Activated T-cell treated with anti-CD3 and anti-CD28 coated beads for 48 hours (primary cell): ENCODE measurements around the gene LNPK.
"Not testable (repeated sequence)": the region's sequence is repeated elsewhere in the genome, so short reads cannot be mapped to it uniquely, and the experiment has no call there.

ENCODE experiments used
- DNase-seq: peaks from one replicate; pipeline ENCODE4 v3.0.0-alpha.2; 2020; ENCODE audit warnings: low read depth

Gene LNPK

DNA sequence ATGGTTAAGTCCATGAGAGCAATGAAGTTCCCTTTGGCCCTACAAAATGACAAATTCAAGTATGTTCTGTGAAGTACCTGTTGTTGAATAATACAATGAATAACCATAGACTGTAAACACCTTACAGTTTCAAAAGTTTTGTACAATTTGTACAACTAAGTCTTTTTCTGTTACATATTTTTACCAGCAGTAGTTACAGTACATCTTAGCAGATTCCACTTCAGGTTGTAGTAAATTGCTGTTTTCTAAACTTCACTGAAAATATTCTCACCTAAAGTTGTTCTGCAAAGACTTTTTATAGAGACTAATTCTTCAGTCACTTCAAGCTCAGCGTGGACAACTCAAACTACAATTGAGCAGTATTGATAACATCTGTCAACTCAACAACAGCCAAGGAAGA lies 28.7 kb downstream of the LNPK start:
- DNase-seq, result no peak

DNA sequence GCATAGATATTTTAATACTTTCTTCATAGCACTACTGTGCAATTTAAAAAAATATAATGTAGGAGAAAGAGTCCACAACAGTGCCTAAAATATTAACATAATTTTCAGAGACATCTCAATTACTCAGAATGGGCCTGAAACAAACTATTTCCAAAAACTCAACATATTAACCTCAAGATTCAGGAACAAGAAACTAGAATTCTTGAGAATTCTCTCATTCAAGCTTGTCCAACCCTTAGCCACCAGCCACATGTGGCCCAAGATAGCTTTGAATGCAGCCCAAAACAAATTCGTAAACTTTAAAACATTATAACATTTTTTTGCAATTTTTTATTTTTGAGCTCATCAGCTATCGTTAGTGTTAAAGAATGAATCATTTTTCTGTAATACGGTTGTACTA lies 35.2 kb downstream of the LNPK start:
- no peak for DNase-seq

DNA sequence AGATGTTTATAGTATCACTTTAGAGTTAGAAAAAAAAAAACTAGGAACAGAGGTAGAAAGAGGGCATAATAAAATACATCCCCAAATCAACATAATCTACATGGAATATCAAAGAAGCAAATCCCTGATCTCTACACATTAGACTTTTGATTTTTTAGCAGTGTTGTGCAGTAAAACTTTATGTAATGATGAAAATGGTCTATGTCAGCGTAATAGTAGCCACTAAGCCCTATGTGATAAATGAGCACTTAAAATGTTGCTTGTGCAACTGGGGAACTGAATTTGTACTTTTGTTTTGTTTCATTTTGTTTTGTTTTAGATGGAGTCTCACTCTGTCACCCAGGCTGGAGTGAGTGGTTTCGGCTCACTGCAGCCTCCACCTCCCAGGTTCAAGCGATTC lies 36.3 kb downstream of the LNPK start:
- DNase-seq, result no peak

DNA sequence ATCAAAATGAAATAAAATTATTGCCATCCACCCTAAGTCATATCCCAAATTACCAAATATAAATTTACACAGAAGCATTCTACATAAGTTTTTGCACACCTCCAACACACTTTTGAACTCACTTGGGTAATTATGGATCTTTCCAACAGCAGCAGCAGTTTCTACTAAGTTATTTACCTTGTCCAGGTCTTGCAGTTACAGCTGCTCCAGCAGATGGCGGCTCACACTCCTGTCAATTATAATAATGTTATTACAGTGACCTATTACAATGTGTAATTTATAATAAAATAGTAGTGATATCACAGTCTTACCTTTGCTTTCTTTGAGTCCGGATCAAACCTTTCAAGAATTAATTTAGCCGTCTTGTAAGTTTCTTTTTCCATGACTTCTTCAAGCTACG lies 37.9 kb downstream of the LNPK start:
- no peak for DNase-seq

DNA sequence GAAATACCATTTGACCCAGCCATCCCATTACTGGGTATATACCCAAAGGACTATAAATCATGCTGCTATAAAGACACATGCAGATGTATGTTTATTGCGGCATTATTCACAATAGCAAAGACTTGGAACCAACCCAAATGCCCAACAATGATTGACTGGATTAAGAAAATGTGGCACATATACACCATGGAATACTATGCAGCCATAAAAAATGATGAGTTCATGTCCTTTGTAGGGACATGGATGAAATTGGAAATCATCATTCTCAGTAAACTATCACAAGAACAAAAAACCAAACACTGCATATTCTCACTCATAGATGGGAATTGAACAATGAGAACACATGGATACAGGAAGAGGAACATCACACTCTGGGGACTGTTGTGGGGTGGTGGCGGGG lies 38.9 kb downstream of the LNPK start:
- not testable (repeated sequence) for DNase-seq

DNA sequence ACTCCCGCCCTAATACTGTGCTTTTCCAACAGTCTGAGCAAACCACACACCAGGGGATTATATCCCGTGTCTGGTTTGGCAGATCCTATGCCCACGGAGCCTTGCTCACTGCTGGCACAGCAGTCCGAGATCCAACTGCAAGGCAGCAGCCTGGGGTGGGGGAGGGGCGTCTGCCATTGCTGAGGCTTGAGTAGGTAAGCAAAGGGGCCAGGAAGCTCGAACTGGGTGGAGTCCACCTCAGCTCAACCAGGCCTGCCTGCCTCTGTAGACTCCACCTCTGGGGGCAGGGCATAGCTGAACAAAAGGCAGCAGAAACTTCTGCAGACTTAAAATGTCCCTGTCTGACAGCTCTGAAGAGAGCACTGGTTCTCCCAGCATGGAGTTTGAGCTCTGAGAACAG lies 44.2 kb downstream of the LNPK start:
- no peak for DNase-seq

DNA sequence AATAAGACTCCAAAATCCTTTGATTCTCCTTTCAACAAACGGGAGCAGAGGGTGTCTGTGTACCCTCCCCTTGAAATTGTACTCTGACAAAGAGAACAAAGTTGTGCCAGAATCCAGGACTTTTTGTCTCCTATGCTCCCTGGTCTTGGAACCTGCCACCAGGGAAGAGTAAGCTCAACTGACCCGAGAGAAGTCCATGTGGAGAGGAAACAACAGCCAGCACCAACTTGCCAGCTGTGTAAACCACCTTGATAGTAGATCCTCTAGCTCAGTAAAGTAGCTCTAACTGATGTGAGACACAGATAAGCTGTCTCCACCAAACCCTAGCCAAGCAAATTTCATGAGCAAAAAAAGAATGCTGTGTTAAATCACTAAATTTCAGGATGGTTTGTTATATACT lies 46.9 kb downstream of the LNPK start:
- no peak for DNase-seq

DNA sequence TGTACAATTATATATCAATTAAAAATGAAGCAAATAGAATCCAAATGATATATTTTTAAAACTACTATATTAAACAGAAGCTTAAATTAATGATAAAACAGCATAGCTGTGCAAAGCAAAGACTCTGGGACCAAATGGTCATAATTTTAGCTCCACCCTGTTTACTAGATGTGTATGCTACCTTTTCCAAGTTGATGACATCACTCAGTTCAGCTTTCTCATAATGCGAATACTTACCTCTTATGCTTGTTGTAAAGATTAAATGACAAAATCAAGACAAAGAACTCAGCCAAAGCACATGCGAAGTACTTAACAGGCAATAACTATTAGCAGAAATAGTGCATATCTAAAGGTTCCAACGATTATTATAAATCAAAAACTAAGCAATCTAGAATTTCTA lies 51.6 kb downstream of the LNPK start:
- DNase-seq, result no peak

DNA sequence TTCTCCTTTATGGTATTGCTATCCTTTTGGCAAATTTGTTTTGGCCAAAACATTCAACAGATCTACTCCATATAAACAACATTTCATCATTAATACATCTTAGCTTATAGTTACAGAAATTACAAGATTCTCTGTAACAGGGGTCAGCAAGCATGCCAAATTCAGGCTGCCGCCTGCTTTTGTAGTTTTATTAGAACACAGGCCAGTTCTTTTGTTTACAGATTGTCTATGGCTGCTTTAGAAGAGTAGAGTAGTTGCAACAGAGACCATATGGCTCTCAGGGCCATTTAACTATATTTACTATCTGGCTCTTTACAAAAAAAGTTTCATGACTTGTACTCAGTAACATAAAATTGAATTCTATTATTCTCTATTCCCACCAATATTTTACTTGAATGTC lies 53.9 kb downstream of the LNPK start:
- DNase-seq, result no peak

DNA sequence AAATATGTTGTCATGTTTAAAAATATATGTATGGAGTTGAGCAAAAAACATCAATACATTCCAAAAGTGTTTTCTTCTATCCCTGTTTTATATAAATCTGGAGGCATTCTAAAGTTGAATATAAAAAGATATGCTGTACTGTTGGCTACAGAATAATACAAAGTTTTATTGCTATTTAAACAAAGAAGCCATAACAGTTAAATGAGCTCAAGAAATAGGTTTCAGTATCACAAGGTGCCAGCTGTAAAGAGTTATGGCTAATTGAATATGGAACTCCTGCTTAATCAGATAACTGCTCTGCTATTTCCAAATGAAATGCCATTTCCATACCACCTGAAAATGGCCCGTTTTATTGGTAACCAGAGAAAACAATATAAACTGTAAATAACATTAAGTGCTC lies 55.0 kb downstream of the LNPK start:
- DNase-seq, result no peak

DNA sequence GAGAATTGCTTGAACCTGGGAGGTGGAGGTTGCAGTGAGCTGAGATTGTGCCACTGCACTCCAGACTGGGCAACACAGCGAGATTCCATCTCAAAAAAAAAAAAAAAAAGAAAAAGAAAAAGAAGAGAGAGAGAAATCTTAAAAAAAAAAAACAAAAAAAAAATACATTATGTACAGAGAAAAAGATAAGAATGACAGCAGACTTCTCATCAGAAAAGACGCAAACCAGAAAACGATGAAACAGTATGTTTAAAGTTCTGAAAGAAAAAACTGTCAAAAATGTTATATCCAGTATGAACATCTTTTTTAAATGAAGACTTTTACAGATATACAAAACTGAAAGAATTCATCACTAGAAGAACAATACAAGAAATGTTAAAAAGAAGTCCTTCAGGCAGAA lies 60.4 kb downstream of the LNPK start:
- no peak for DNase-seq

DNA sequence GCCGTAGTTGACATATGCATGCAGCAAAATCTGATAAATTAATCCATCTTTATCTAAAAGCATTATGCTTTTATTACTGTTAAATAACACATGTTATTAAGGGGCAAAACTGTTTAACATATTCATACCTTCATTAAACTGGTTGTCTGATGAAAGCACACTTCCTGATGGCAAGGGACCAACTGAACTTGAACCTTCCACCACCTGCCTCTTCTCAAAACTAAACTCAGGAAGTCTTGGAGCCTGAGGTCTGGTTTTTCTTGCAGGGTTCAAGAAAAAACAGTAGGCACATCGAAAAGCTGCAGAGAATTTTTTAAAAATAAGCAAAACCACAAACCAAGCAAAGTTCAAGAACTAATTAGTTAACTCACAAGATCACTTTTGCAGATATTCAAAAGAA lies 64.9 kb downstream of the LNPK start:
- no peak for DNase-seq

DNA sequence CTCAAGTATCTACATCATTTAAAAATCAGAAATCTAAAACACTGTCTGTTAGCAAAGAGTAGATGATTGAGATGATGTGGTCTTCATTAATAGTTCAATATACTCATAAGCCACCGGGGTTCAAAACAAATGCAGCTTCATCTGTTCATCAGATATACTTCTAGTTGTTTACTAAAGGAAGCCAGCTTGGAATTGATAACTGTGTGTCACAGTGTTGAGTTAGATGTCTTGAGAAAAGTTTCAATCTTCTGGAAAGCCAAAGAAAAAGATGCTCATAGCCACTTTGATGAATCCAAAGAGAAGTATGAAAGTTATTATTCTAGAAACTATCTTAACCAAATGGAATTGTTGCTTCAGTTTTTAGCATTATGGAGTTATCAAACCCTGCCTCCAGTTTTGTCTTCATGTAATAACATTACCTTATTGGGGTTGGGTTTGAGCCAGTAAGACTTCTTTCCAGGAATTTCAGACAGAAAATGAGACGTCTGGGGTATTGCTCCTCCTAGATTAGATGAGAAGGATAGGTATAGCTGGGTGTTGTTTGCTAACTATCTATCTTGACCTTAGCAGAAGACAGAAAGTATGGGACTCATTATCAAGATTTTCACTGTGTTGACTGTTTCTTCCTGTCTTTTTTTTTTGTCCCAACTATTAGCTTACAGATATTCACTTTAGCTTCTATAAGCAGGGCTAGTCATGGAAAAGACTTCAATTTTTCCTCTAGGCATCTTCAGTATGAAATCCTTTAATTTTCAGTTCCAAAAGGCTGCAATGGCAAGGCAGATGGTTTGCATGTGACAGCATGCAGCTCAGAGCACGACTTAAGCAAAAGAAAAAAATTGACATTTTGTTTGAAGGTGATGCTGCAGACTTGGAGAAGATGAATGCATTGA lies 66.5 kb downstream of the LNPK start:
- no peak for DNase-seq

DNA sequence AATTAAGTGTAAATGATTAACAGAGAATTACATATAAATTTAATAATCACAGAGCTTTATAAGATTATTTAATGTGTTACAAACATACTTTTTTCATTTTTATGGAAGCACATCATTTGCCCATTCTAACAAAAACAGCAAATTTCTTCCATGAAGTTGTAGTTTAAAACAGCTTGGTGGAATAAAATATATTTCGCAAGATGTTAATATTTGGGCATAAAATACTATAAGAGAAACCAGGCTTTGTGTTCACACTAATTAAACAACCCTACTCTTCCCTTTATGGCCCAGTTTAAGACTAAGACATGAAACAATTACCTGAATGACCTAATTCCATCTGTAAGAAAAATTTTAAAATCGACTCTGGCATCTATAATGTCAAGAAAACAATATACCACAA lies 69.4 kb downstream of the LNPK start:
- DNase-seq, result no peak

DNA sequence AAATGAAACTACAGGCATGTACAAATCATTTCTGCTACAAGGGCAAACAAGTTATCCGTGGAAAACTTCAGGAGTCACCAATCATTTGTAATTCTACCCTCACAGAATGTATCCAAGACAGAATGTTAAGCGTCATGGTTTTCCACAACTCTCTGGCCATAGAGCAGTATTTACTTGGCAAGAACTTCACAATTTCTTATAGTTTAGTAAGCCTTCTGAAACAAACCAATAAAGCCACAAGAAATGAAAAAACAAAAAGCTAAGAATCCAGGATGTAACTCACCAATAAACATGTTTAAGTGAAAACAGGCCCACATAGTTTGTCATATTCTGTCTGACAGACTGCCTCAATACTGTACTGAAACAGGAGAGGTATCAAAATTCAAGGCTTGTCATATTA lies 70.3 kb downstream of the LNPK start:
- no peak for DNase-seq

DNA sequence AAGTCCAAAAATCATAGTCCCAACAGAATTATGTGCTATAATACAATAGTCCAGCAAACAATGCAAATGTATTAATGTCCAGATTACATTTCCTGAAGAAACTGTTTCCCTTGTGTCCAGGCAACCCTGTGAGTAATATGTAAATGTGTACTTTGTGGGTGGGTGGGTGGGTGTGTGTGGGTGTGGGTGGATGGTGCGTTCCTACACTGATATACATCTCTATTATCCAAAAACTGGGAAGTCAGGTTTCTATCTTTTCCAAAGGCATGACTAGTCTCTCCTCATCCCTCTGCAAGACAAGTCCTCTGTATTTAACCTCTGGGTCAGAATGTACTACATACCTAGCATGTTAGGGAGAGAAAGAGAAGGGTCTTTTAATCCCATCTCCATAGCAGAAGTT lies 71.6 kb downstream of the LNPK start:
- DNase-seq, result no peak

DNA sequence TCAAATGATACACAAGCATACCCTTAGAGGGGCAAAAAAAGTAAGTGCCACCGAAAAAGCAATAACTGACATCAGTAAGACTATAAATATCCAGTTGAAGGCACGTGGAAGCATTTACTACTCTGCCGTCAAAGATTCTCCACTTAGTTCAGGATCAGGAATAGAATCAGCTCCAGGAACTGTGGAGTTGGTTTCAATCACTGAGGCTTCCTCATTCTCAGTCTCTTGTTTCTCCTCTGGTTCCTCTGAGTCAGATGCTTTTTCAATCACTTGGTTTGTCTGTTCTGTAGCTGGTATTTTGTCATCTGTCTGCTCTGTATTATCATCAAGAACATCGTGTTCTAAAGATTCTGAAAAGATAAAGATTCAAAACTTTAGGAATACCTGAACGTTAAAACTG lies 72.2 kb downstream of the LNPK start:
- DNase-seq, result no peak

DNA sequence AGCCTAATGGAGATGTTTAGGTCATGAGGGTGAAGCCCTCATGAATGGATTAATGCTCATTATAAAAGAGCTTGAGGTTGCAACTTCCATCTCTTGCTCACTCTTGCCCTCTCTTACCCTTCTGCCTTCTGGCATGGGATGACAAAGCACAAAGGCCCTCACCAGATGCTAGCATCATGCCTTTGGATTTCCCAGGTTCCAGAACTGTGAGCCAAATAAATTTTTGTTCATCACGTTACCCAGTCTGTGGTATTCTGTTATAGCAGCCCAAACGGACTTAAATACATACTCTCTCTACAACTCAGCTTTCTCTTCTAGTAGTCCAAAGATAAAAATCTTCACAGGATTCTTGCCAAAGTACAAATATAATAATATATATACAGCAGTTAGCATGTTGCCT lies 75.8 kb downstream of the LNPK start:
- DNase-seq, result no peak

DNA sequence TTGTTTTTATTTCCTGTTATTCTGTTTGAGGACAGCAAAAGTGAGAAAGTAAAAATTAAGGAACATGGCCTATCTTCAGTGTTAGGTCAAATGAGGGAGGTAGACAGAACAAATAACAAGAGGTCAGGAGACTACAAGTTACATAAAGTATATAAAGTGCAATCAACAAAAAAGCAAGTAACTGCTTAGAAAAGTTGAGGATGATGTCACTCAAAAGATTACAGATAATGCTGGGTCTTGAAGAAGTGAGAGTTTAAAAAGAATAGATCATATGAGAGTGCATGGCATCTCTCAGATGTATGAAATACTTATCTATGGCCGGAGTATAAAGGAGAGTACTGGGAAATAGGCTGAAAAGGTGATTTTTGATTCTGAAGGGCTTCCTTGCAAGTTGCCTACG lies 79.9 kb downstream of the LNPK start:
- no peak for DNase-seq

DNA sequence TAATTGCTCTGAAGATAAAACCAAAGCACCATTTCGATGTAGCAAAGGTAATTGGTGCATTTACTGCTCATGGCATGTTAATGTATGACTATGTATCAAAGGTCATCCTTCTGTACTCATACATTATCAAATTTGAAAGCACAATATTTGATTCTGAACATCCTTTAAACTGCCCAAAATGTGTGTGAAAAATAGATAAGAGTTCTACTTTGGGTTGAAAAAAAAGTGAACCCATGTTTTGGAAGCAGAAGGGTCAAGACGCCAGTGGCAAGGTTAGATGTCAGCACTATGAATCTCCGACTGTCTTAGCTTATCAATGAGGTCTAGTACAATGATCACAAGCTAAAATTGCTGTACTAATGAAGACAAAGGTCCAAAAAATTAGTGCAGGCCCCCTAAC lies 83.1 kb downstream of the LNPK start:
- no peak for DNase-seq

DNA sequence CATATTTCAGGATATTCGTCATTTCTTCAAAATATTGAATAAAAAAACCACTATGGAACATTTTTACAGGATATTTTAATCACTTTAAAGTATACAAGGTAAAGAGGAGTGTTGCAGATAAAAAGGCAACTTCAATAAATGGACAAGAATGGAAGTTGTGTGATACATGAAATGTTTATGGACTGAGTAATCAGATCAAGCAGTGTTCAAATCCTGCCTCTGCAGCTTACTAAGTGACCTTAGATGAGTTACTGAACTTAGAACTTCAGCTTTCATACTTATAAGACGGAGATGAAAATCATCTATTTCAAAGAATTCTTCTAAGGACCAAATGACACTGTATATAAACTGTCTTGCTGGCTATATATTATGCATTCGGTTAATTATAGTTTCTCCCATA lies 87.2 kb downstream of the LNPK start:
- DNase-seq, result no peak

DNA sequence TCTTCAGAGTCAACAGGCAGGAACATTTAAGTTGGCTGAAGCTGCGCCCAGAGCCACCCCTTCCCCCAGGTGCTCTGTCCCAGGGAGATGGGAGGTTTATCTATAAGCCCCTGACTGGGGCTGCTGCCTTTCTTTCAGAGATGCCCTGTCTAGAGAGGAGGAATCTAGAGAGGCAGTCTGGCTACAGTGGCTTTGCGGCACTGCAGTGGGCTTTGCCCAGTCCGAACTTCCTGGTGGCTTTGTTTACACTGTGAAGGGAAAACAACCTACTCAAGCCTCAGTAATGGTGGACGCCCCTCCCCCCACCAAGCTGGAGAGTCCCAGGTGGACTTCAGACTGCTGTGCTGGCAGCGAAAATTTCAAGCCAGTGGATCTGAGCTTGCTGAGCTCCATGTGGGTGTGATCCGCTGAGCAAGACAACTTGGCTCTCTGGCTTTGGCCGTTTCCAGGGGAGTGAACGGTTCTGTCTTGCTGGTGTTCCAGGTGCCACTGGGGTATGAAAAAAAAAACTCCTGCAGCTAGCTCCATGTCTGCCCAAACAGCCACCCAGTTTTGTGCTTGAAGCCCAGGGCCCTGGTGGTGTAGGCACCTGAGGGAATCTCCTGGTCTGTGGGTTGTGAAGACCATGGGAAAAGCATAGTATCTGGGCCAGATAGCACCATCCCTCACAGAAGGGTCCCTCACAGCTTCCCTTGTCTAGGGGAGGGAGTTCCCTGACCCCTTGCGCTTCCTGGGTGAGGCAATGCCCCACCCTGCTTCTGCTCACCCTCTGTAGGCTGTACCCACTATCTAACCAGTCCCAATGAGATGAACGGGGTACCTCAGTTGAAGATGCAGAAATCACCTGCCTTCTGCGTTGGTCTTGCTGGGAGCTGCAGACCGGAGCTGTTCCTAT lies 88.0 kb downstream of the LNPK start:
- DNase-seq, result not testable (repeated sequence)

DNA sequence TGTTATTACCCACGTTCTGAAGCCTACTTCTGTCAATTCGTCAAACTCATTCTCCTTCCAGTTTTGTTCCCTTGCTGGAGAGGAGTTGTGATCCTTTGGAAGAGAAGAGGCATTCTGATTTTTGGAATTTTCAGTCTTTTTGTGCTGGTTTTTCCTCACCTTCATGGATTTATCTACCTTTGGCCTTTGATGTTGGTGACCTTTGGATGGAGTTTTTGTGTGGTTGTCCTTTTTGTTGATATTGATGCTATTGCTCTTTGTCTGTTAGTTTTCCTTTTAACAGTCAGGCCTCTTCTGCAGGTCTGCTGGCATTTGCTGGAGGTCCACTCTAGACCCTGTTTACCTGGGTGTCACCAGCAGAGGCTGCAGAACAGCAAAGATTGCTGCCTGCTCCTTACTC lies 88.8 kb downstream of the LNPK start:
- DNase-seq, result not testable (repeated sequence)
